ENCODE results near the gene SLF2.
"Not testable (repeated sequence)": the region's sequence is repeated elsewhere in the genome, so short reads cannot be mapped to it uniquely, and the experiment has no call there.

SLF2 gene

GRCh38 chr10:100878291-100878910 lies 34.4 kb upstream of the SLF2 start:
- no peak for DNase-seq

- DNase-seq: no peak
These were observed 32.9 kb upstream of the SLF2 start for GRCh38 chr10:100879741-100880360.

- no peak for DNase-seq
These were observed 31.1 kb upstream of the SLF2 start for GRCh38 chr10:100881556-100882213.

GRCh38 chr10:100882252-100882651 lies 30.5 kb upstream of the SLF2 start:
- no peak for DNase-seq

- no peak for DNase-seq
These were observed 30.0 kb upstream of the SLF2 start for GRCh38 chr10:100882671-100883311.

- DNase-seq: no peak
These were observed 29.4 kb upstream of the SLF2 start for GRCh38 chr10:100883312-100883821.

DNA sequence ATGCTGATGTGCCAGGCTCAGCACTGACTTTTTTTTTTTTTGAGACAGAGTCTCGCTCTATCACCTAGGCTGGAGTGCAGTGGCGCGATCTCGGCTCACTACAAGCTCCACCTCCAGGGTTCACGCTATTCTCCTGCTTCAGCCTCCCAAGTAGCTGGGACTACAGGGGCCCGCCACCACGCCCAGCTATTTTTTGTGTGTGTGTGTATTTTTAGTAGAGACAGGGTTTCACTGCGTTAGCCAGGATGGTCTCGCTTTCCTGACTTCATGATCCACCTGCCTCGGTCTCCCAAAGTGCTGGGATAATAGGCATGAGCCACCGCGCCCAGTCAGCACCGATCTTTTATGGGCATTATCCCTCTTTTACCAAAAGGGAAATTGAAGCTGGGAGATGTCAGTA lies 27.2 kb upstream of the SLF2 start:
- DNase-seq: not testable (repeated sequence)

DNA sequence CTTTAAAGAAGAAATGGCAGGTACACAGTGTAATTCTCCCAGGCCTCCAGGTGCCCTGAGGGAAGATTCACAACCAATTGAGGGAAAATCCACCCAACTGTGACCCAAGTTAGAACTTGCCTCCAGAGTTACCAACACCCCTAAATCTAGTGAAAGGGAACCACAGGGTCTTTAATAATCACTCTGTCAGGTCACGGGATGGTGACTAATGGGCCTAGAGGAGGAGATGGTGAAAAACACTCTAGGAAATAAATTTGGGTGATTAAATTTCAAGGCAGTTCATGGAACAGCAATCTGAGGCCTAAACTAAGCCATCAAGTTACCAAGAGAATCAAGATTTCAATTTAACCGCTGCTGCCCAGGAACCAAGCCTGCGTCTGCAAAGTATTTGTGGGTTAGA lies 26.7 kb upstream of the SLF2 start:
- DNase-seq: no peak

DNA sequence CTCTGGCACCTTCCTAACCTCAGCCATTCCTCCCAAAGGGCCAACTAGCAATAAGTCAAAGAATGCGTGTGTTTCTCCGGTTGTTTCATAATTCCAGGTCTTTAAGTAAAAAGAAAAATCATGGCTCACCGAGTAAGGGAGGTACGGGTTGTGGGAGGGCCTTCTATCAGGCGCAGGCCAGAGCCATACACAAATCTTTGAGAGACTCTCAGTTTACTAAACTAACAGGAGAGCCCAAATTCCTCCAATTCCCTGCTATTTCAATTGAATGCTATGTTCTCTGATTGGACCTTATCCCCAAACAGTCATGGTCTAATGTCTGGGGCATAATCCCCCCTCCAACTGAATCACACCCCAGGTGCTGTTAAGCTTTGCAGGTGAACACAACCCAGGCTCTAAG lies 26.2 kb upstream of the SLF2 start:
- no peak for DNase-seq

- no peak for DNase-seq
These were observed 25.8 kb upstream of the SLF2 start for GRCh38 chr10:100886963-100887362.

- DNase-seq: no peak
These were observed 24.9 kb upstream of the SLF2 start for GRCh38 chr10:100887761-100888296.

- no peak for DNase-seq
These were observed 23.8 kb upstream of the SLF2 start for GRCh38 chr10:100888957-100889356.

GRCh38 chr10:100889546-100889945 lies 23.2 kb upstream of the SLF2 start:
- no peak for DNase-seq

DNA sequence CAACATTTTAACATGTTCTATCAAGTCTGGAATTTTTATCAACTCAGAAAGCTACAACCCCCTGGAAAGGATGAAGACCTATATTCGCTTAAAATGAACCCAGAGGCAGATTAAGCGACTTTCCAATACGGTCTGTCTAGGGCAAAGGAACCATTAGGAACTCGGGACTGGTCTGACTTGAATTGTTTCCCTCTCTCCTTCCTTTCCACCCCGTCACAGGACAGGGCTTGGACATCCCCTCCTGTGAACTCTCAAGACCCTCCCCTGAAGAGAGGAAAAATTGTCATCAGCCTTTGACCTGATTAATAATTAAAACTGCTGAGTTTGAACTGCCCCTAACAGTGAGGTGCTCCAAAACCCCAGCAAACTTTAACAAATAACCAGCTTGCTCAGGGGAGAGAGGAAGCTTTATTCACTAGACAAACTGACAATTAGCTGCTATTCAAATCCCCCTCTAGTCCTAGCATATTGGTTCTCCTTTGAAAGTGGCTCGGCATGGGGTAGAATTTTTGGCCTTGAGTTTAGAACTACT lies 22.6 kb upstream of the SLF2 start:
- no peak for DNase-seq

DNA sequence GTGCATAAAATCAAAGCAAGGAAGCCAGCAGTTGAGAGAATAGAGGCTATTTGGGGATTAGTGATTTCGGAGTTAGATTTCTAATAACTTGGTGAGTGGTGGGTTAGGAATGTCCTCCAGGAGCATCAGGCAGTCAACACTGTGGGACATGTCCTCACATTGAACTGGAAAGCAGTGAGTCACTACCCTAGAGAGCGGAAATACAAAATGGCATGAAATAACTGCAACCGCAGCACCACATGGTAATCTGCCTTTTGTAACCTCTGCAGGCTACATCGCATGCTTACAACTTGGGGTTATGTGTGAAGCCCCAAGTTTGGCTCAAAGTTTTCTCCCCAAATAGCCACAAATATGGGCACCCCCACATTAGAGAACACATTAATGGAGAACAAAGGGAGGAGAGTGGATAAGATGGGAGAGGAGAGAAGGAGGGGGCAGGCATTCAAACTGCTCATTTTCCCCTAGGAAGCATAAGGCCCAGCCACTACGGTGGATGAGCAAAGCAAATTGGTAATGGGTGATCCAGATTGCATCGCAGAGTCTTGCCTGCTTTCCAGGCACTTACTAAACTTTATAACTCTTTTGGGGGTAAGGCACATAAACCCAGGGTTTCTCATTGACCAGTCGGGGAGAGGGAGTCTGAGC lies 22.0 kb upstream of the SLF2 start:
- no peak for DNase-seq

DNA sequence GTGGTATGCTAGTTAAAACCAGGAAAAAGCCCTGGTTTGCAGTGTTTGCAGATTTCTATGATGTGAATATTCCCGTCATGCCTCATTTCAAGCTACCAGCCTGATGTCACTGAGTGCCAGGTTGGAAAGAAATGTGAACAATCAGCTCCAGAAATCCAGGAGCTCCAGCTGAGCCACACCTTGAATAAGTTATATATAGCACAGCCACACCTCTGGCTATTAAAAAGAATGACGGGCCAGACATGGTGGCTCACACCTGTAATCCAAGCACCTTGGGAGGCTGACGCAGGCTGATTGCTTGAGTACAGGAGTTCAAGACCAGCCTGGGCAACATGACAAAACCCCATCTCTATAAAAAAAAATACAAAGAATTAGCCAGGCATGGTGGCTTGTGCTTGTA lies 18.7 kb upstream of the SLF2 start:
- no peak for DNase-seq

GRCh38 chr10:100894589-100895294 lies 18.0 kb upstream of the SLF2 start:
- no peak for DNase-seq

DNA sequence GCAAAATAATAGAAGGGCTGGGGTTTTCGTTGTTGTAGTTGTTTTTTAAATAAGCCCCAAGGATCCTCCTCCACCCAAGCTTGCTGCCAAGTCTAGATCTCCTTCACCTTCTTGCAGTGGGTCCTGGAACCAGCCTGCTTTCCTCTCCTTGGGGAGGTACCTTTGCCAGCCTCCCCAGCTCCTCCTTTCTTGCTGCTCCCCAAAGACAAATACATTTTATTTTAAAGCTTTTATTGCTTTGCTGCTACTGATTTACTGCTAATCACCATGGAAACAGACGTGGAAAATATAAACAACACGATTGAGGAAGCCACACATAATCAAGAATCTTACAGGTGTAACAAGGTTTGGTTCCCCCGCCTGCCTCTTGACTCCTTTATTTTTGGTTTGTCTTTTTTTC lies 17.4 kb upstream of the SLF2 start:
- DNase-seq: no peak

GRCh38 chr10:100895896-100896295 lies 16.9 kb upstream of the SLF2 start:
- DNase-seq: no peak

GRCh38 chr10:100896876-100897461 lies 15.8 kb upstream of the SLF2 start:
- no peak for DNase-seq

- DNase-seq: no peak
These were observed 14.8 kb upstream of the SLF2 start for GRCh38 chr10:100897976-100898375.

DNA sequence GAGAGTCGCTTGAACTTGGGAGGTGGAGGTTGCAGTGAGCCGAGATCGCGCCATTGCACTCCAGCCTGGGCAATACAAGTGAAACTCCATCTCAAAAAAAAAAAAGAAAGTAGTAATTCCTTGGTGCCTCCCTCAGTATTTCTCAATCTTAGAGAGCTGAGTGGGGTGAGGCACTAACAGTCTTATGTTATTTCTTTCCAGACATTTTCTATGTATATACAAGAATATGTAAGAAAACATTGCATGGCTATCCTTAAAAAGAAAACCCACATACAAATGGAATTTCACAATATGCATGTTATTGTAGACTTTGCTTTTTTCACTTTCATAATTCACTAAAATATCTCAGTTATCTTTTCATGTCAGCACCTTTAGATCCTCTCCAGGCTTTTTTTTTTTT lies 13.6 kb upstream of the SLF2 start:
- DNase-seq: no peak

Measured in NCI-H1436 treated with DMSO at 0.1 percent for 48 hours (cell line).